ENCODE data around the gene NSFL1C.
"Not testable (repeated sequence)": the region's sequence is repeated elsewhere in the genome, so short reads cannot be mapped to it uniquely, and the experiment has no call there.

The NSFL1C gene

DNA sequence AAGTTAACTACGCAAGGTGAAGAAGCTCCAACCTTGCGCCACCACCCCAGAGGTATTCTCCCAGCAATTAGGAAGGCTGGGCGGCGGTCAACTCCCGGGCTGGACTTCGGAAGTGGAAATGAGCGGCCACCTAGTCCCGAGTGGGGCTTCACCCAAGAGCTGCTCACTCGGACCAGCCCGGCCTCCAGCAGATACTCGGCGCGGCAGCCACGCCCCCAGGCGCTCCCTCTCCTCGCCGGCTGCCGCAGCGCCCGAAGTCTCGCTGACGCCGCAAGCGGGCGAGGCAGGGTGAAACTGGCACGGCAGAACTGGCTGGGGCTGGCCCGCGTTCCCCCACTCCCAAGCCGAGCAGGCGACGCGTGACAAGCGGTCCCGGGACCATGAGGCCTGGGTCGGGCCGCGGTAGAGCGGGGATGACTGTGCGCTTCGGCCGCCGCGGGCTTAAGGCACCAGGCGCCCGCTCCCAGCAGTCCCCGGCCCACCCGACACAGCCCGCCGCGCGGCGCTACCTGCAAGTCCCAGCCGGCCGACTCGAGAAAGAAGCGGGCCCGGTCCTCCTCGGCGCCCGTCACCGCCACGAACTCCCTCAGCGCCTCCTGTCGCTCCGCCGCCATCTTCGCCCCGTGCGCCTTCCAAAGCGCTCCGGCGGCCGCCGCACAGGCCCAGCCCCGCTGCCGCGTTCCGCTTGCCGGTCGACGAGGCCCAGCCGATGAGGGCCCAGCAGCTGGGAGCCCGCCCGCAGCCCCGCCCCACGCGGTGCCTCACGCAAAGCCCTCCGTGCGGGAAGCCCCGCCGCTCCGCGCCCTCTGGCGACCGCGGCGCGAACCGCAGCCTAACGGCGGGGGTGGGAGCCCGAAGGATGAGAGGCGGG lies at the start of gene NSFL1C:
Gene NSFL1C, minus strand, starts transcription at position 639 of the 871 bp plus-strand sequence. Its CDS starts 25 bp downstream, at position 614.
- DNase-seq (ENCODE audit: low read depth in 2 of 2, low spot score in 1 of 2), result peak; percentile 89 to 90

DNA sequence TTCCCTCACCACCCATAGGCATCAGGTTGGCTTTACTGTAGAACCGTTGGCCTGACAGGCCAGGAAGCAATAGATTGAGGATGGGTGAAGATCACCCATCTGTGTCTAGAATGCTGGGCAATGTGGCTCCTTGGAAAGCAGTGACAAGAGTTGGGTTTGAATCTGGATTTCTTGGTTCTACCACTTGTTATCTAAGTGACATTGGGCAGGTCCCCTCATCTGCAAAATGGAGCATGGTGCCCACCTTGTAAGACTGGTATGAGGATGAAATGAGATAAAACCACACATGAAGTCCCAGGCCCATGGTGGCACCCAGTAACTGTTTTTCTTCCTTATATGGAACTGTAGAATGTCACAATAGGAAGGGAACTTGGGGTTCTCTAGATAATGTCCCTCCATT lies 47.2 kb upstream of the NSFL1C start:
- no peak for DNase-seq (ENCODE audit: low read depth in 2 of 2, low spot score in 1 of 2)

DNA sequence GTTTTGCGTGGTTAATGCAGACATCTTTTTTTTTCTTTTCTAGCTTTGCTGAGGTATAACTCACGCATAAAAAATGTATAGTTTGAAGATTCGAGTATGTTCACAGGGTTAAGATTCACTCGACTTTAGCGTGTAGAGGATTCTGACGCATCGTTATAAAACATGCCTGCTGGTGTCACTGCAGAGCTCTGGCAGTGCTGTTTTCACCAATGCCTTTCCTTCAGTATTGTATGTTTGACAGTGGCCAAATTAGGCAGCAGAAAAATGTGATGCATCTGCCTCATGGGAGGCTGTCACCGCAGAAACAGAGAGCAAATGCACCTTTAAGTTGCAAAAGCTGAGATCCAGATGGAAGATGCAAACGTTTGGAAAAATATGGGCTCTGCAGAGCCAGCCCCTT lies 42.6 kb upstream of the NSFL1C start:
- DNase-seq (ENCODE audit: low read depth in 2 of 2, low spot score in 1 of 2), result no peak

DNA sequence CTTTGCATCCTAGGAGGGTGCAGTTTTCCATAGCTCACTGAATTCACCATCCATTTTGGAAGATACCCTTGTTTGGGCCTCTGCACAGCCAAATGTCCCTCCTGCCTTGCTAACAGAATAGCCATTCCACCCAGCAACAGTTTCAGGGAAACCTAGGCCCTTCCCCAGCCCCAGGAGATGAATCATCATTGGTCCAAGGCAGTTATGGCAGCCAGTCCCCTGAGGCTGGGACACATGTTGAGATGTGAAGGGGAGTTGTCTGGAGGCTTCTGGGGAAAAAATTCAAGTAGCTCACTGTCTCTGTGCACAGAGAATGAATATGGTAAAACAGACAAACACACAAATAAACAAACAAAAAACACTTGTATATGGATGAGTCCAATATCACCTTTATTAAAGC lies 41.9 kb upstream of the NSFL1C start:
- DNase-seq (ENCODE audit: low read depth in 2 of 2, low spot score in 1 of 2), result no peak

DNA sequence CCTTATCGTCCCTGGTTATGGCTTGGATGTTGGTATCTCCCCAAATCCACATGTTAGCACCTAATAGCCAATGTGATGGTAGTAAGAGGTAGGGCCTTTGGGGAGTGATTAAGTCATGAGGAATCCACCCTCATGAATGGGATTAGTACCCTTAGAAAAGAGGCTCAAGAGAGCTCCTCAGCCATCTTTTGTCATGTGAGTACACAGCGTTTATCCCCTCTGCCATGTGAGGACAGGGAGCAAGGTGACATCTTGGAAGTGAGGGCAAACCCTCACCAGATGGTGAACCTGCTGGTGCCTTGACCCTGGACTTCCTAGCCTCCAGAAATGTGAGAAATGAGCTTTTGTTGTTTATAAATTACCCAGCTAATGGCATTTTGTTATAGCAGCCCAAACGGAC lies 40.6 kb upstream of the NSFL1C start:
- DNase-seq (ENCODE audit: low read depth in 2 of 2, low spot score in 1 of 2), result no peak

DNA sequence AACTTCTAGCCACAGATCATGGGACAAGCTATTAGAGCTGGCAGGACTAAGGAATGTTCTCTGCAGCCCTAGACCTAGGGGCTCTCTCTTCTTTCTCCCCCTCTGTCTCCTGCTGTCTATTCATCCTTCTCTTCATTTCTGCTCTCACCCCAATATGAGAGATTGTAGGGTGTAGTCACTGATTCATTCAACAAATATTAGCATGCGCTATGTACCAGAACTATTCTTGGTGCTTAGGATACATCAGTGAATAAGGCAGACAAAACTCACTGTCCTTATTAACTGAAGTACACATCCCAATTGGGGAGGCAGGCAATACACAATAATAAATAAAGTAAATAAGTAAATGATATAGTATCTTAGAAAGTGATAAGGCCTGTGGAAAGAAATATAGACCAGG lies 39.2 kb upstream of the NSFL1C start:
- DNase-seq (ENCODE audit: low read depth in 2 of 2, low spot score in 1 of 2), result no peak

DNA sequence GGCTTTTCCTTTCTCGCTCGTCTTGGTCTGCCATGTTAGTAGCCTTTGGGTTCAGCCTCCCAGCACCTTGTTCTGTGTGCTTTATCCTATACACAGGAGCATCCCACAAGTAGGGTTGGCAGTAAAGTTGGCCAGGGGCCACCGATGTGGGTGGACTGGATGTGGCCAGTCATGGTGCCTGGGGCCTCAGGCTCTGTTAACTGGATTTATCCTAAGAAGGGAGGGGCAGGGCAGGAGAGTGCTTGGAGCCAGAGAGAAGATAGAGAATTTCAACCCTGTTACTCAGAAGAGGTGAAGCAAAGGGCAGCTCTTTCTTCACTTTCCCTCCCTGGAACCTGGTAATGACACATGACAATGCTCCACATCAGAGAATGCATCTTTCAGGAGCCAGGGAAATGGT lies 38.7 kb upstream of the NSFL1C start:
- DNase-seq (ENCODE audit: low read depth in 2 of 2, low spot score in 1 of 2), result no peak

DNA sequence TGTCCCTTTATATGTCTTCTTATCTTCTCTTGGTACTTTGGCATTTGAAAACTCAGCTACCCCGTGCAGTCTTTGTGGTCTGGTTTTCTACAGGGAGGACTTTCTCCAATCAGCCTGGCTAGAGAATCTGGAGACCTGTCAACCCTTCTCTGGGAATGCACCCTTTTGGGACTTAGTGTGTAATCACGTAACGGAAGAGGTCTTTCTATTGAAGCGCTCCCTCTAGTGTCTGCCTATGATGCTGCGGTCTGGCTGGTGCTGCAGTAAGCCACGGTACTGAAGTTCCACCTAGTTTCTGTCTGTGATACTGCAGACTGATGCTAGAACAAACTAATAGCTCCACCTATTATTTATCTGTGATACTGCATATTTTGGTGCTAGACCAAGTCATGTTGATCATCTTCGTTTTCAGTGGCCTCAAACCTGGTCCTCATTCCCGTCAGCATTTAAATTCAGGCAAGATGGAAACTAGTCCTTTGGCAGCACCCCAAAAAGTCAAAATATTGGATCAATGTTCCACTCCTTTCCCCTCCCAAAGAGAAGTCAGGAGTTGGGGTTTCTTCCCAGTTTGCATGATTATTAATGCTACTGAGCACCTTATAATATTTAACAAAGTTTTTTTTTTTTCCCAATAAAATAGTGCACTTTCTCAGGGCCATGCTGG lies 37.0 kb upstream of the NSFL1C start:
- DNase-seq (ENCODE audit: low read depth in 2 of 2, low spot score in 1 of 2), result peak; percentile 37 to 52

DNA sequence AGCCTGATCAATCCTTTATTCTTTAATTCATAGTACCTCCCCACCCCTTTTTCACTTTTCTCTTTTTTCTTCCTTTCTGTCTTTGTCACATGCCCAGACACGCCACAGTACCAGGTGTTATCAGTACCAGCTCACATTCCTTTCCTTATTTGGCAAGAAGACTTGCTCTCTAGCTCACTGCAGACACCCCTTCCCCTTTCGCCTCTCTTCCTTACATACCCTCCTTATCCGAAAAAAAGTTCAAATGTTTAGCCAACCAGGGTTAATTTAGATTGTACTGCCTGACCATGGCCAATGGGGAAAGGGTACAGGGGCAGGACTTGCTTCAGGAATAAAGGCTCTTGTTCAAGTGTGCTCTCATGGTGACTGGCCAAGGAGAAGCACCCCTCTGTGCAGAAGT lies 33.8 kb upstream of the NSFL1C start:
- no peak for DNase-seq (ENCODE audit: low read depth in 2 of 2, low spot score in 1 of 2)

DNA sequence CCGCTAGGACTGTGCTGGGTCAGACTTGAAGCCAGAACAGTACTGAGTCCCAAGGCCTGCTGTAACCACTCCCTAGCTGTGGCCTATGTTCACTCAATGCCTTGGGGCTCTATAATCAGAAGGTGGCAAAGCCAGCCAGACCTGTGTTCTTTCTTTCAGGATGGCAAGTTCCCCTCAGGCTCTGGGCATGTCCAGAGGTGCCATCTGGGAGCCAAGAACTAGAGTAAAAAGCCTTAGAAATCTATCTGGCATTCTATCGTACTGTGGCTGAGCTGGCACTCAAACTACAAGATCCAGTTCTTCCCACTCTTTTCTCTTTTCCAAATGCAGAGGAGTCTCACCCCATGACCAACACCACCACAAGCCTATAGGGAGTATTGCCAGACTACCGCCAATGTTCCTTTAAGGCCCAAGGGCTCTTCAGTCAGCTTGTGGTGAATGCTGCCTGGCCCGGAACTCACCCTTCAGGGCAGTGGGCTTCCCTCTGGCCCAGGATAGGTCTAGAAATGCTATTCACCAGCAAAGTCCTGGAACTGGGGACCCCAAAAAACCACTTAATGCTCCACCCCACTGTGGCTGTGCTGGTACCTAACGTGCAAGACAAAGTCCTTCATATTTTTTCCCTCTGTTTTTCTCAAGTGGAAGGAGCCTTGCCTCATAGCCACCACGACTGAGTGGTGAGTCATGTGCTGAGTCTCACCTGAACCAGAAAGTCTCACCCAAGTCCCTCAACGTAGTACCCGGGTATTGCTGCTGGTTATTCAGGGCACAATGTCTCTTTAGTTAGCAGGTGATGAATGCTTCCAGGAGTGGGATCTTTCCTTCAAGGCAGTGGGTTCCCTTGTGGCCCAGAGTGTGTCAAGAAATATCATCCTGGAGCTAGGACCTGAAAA lies 33.1 kb upstream of the NSFL1C start:
- DNase-seq (ENCODE audit: low read depth in 2 of 2, low spot score in 1 of 2), result no peak

DNA sequence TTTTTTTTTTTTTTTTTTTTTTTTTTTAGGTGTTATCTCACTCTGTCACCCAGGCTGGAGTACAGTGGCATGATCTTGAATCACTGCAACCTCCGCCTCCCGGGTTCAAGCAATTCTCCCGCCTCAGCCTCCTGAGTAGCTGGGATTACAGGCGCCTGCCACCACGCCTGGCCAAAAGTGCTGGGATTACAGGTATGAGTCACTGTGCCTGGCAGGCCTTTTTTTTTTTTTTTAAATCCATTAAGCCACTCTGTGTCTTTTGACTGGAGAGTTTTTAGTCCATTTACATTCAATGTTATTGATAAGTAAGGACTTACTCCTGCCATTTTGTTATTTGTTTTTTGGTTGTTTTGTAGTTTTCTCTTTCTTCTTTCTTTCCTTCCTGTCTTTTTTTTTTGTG lies 30.7 kb upstream of the NSFL1C start:
- DNase-seq (ENCODE audit: low read depth in 2 of 2, low spot score in 1 of 2), result not testable (repeated sequence)

DNA sequence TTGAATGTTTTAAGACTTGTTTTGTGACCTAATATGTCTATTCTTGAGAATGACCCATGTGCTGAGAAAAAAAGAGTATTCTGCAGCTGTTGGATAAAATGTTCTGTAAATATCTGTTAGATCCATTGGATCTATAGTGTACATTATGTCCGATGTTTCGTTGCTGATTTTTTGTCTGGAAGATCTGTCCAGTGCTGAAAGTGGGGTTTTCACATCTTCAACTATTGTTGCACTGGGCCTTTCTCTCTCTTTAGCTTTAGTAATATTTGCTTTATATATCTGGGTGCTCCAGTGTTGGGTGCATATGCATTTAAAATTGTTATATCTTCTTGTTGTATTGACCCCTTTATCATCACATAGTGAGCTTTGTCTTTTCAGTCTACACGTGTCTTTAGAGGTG lies 30.3 kb upstream of the NSFL1C start:
- DNase-seq (ENCODE audit: low read depth in 2 of 2, low spot score in 1 of 2), result no peak

DNA sequence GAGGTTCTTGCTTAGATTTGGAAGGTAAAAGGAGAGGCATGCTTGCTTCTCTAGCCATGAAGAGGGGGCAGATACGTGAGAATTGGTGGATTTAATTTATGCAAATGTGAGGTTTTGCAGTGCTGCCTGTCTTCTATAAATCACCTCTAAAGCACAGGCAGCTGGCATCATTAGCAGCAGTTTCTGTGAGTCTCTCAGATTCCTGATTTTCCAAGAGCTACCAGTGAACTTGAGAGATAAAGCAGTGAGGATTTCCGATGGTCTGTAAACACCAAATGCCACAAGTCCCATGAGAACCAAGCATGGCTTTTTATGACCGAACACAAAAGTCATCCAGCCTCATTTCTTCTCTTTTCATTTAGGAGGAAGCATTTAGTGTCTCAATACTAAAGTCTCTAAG lies 27.8 kb upstream of the NSFL1C start:
- DNase-seq (ENCODE audit: low read depth in 2 of 2, low spot score in 1 of 2), result no peak

DNA sequence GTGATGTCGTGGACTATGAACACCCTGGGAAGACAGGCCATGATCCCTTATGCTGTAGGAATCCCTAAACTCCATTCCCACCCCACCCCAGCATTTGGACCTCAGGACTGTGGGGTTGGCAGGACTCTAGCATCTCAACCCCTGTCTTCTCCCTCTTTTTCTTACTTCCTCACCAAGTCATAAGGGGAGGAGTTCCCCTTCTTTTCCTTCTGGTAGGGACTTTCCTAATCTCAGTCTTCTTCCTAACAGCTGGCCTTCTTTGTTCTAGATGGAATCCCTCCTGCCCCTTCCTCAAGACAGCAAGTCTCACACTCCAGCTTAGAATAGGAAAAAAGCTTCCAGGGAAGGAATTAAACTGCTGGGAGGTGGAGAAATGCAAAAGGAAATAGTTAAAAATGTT lies 26.9 kb upstream of the NSFL1C start:
- DNase-seq (ENCODE audit: low read depth in 2 of 2, low spot score in 1 of 2), result no peak

DNA sequence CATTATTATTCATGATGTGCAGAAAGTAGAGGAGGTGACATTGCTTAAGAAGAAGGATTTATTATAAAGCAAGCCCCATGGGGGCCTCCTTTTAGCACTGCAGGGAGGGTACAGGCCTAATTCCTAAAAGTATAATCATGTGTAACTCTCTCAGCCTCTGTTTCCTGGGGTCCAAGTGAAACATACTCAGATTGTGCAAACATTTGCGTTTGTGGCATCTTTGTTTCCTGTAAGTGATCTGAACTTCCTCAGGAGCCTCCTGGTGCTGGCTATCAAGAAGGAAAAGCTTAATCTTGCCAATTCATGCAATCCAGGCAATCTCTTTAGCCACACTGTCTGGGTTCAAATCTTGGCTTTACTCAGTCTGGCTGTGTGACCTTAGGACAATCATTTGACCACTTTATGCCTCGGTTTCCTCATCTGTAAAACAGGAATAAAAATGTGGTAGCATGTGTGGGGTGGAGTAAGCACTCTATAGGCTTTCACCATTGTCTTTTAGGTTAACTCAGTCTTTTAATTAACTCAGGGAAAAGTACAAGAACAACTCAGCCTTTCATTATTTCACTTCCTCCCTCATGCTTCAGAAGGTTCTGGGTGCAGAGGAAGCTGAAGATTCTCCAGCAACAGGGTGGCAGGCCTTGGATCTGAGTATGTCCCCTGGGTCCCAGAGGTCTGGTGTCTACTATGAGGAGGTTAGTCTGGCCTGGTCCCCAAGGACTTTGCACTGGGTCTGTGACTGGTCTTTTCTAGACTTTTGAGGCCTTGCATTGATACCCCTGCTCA lies 25.4 kb upstream of the NSFL1C start:
- DNase-seq (ENCODE audit: low read depth in 2 of 2, low spot score in 1 of 2), result no peak

DNA sequence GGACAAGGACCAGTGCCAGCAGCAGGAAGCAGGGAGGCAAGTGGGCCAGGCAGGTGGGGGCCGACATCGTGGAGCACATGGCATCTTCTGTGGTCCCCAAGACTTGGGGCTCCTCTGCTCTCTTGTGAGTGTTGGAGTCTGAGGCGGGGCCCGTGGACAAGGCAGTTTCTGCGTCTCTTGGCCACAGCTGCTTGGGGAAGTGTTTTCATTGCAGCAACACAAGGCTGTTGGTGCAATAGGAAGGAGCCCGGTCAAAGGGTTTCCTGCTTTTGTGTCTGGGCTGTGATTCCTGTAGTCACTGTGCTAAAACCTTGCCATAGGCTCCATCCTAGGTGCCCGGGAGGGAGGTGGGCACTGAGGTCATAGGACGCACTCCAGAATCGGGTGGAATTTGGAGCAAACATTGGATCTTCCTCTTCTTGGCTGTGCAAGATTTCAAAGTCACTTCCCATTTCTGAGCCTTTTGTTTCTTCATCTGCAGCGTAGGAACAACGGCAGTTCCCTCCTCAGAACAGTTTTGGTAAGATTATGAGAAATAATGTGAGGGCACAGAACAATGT lies 24.7 kb upstream of the NSFL1C start, which contains the start of gene SIRPB2:
Gene SIRPB2, minus strand, starts transcription at position 140 of the 560 bp plus-strand sequence. Its CDS starts 61 bp downstream, at position 79.
- no peak for DNase-seq (ENCODE audit: low read depth in 2 of 2, low spot score in 1 of 2)

DNA sequence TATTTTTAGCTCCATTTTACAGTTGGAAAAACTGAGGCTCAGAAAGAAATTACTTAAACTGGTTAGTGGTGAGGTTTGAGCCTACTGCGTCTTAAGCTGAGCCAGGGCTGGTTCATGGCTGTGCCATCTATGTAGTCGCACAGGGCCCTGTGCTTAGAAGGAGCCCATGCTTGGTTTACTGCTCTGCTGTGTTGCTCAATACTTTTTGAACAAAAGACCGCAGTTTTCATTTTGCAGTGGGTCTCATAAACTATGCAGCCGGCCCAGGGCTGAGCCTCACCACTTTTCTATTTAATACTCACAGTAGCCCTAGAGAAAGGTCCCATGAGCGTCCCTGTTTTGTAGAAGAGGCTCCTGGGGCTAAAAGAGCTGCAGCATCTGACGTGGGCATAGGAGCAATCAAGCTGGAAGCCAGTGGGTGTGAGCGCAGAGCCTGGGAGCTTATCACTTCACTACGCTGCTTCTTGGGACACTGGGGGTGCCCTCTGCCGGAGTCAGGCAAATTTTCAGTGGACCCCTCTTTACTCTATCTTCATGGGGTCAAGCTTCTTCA lies 24.1 kb upstream of the NSFL1C start:
- DNase-seq (ENCODE audit: low read depth in 2 of 2, low spot score in 1 of 2), result no peak

DNA sequence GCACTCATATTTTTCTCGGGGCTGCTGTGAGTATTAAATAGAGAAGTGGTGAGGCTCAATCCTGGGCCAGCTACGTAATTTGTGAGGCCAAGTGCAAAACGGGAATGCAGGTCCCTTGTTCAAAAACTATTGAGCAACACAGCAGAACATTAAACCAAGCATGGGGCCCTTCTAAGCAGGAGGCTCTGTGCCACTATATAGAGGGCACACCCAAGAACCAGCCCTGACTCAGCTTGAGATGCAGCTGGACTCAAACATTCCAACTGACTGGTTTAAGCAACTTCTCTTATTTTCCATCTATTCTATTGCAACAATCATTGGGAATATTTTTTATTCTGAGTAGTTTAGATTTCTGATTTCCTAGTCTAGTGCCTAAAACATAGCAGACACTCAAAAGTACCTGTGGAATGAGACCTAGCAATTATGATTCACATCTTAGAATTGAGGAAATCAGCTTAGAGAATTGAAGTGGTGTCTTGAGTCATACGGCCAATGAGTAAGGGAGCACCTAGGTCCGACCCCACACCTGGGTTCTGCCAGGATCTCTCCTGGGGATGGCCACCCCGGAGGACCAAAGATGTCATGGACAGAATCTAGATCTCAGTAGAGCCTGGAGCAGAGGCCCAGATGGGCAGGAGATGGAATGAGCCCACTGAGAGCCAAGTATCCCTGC lies 23.3 kb upstream of the NSFL1C start:
- no peak for DNase-seq (ENCODE audit: low read depth in 2 of 2, low spot score in 1 of 2)

DNA sequence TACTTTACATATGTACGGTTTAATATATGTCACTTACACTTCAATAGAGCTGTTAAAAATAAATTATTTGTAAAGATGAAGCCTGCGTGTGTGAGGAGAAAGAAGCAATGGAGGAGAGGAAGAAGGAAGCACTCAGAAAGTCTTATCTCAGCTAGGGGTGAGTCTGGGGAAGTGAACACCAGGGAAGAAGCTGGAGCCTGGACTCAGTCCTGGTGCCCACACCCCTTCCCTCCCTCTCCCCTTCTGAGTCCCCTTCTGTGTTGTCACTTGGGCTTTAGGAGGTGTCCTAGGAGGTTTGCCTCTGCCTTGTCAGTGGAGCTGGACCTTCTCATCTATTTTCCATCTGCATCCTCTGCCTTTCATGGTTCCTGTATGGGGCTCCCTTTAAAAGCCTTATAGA lies 22.7 kb upstream of the NSFL1C start:
- no peak for DNase-seq (ENCODE audit: low read depth in 2 of 2, low spot score in 1 of 2)

DNA sequence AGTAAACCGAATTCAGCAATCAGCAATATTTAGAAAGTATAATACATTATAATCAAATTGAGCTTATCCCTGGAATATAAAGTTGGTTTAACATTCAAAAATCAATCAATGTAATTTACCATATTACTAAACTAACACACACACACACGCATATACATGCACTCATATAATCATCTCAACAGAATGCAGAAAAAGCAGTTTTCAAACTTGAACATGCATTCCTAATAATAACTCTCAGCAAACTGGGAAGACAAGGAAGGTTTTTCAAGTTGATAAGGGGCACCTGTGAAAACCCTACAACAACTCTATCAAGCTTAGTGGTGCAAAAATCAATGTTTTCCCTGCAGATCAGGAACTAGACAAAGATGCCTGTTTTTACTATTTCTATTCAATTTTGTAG lies 19.9 kb upstream of the NSFL1C start:
- no peak for DNase-seq (ENCODE audit: low read depth in 2 of 2, low spot score in 1 of 2)

All from stimulated activated CD8-positive, alpha-beta memory T cell treated with anti-CD3 and anti-CD28 coated beads, Interleukin-4, amount 100 ng/mL, for 1 hour (primary cell).